Caco-2 (cell line): ENCODE measurements around the gene PRKCQ. TPM values are rescaled to one million over a fixed set of nuclear protein-coding genes. Genes with fewer than 3 reads are reported as not detected.

Experiments used
- BruUV-seq: library from RNA; stranded (reverse); fragments of 400-500 nt; replicated peaks from 2 replicates; lab custom pipeline; 2021; lab: Mats Ljungman, UMichigan
- CTCF ChIA-PET: fragments of 300-600 bp; sonication (Branson Sonifier 250); formaldehyde crosslinking; loops from one replicate; lab custom pipeline; 2022; ENCODE audit warnings: antibody characterized with exemption; lab: Charles Lee
- POLR2A ChIA-PET: fragments of 300-600 bp; sonication (Branson Sonifier 250); formaldehyde crosslinking; loops from one replicate; lab custom pipeline; 2022; ENCODE audit warnings: antibody characterized with exemption; lab: Charles Lee
- DNase-seq, 2 experiments: peaks; one replicate each; pipeline versions ENCODE4 v3.0.0 to v3.0.0-alpha.2; 2020 to 2022
- H3K27me3 ChIP-seq: replicated peaks from 2 replicates; pipeline ENCODE4 v1.6.0; 2011; ENCODE audit warnings: low read length; ENCODE audit not compliant: control insufficient read depth, insufficient read depth
- H3K36me3 ChIP-seq: 2 replicates; pipeline ENCODE4 v1.5.1; 2011; ENCODE audit warnings: low read length; ENCODE audit not compliant: control insufficient read depth, insufficient read depth
- H3K4me1 ChIP-seq: fragments of 250-450 bp; sonication (Bioruptor Pico); 2 replicates; pipeline ENCODE4 v1.5.1; 2020; ENCODE audit warnings: mild to moderate bottlenecking
- H3K4me3 ChIP-seq: 2 replicates; pipeline ENCODE4 v1.5.1; 2011; ENCODE audit warnings: low read depth, mild to moderate bottlenecking, control low read depth, low read length
- H3K9me3 ChIP-seq: fragments of 250-450 bp; sonication (Bioruptor Pico); 2 replicates; pipeline ENCODE4 v1.5.1; 2020; ENCODE audit warnings: mild to moderate bottlenecking, moderate library complexity
- H3K27ac Mint-ChIP-seq: one replicate; pipeline ENCODE4 v1.8.0; 2022; ENCODE audit warnings: mixed read lengths; ENCODE audit not compliant: unreplicated experiment
- H3K27me3 Mint-ChIP-seq: one replicate; pipeline ENCODE4 v1.8.0; 2022; ENCODE audit warnings: mixed read lengths; ENCODE audit not compliant: insufficient read depth, unreplicated experiment
- H3K36me3 Mint-ChIP-seq: one replicate; pipeline ENCODE4 v1.8.0; 2022; ENCODE audit warnings: mild to moderate bottlenecking, mixed read lengths; ENCODE audit not compliant: insufficient read depth, unreplicated experiment
- H3K4me1 Mint-ChIP-seq: one replicate; pipeline ENCODE4 v1.8.0; 2022; ENCODE audit warnings: low read depth, mixed read lengths; ENCODE audit not compliant: unreplicated experiment
- H3K4me3 Mint-ChIP-seq: one replicate; pipeline ENCODE4 v1.8.0; 2022; ENCODE audit warnings: mild to moderate bottlenecking, moderate library complexity, mixed read lengths; ENCODE audit not compliant: unreplicated experiment
- H3K9me3 Mint-ChIP-seq: one replicate; pipeline ENCODE4 v1.8.0; 2022; ENCODE audit warnings: mixed read lengths; ENCODE audit not compliant: unreplicated experiment
- intact Hi-C: fragments of 100-400 bp; cut with micrococcal nuclease; formaldehyde crosslinking; loops from one replicate; pipeline ENCODE4 v1.10.0; 2022; ENCODE audit not compliant: unreplicated experiment
- total RNA-seq: library from RNA; stranded (reverse); gene quantifications from 2 replicates; pipeline ENCODE4 v1.2.3, GENCODE V29; 2022
- TF ChIP-seq, protein P1 (sequence below), 2 experiments: fragments of 200-600 bp in 1 of 2; IDR thresholded peaks; 1 replicate in 1 of 2; 2 replicates in 1 of 2; pipeline versions ENCODE4 v1.5.1 to v1.8.0; 2011 to 2022; ENCODE audit warnings: antibody characterized with exemption in 1 of 2, control low read depth in 1 of 2, inconsistent platforms in 1 of 2, low read depth in 1 of 2, low read length in 1 of 2, mild to moderate bottlenecking in 1 of 2, moderate library complexity in 1 of 2; ENCODE audit not compliant: insufficient read depth in 1 of 2, severe bottlenecking in 1 of 2, unreplicated experiment in 1 of 2

The PRKCQ gene
- total RNA-seq, 1 experiment from 2014 or later: 2.4 TPM

DNA sequence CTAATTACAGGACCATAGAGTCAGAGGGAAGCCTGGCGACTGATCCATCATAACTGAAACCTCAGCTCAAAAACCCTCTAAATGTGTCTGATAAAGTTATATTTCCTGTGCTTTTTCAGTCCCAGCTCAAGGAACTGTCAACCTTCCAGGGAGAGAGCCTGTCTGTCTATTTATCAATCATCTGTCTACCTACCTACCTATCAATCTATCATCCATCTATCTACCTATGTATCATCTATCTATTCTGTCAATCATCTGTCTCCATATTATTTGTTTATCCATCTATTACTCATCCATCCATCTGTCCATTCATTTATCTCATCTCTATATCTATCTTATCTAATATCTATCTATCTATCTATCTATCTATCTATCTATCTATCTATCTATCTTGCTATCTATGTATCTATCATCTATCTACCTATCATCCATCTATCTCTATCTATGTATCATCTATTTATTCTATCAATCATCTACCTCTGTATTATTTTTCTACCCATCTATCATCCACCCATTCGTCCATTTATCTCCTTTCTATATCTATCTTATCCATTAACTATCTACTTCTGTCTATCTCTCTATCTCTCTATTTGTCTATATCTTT lies 161.4 kb downstream of the PRKCQ start:
- Histone ChIP-seq H3K4me1 (no peaks in the 10 kb centered on the region), H3K4me3 (no peak overlapping the region), H3K36me3 (no peaks in the 10 kb centered on the region), H3K27me3 (peaks cover 5% of the 10 kb centered on the region), H3K9me3 (no peaks in the 10 kb centered on the region)
- ChIA-PET POLR2A (no interaction called here), CTCF (interaction anchor here (1.6 kb wide), 1 partner anchor 249 kb away, joined by 6 read pairs; no protein-coding TSS in a partner anchor)
- Mint-ChIP-seq H3K36me3 (no peaks in the 10 kb centered on the region), H3K27me3 (peaks cover 17% of the 10 kb centered on the region), H3K4me3 (no peak overlapping the region), H3K27ac (no peak overlapping the region), H3K9me3 (no peaks in the 10 kb centered on the region), H3K4me1 (no peaks in the 10 kb centered on the region)
- TF ChIP-seq, protein P1, sequence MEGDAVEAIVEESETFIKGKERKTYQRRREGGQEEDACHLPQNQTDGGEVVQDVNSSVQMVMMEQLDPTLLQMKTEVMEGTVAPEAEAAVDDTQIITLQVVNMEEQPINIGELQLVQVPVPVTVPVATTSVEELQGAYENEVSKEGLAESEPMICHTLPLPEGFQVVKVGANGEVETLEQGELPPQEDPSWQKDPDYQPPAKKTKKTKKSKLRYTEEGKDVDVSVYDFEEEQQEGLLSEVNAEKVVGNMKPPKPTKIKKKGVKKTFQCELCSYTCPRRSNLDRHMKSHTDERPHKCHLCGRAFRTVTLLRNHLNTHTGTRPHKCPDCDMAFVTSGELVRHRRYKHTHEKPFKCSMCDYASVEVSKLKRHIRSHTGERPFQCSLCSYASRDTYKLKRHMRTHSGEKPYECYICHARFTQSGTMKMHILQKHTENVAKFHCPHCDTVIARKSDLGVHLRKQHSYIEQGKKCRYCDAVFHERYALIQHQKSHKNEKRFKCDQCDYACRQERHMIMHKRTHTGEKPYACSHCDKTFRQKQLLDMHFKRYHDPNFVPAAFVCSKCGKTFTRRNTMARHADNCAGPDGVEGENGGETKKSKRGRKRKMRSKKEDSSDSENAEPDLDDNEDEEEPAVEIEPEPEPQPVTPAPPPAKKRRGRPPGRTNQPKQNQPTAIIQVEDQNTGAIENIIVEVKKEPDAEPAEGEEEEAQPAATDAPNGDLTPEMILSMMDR (IDR thresholded peaks at IDR 0.05; ENCODE audit: insufficient read depth in 1 of 2, low read depth in 1 of 2, low read length in 1 of 2, severe bottlenecking in 1 of 2, unreplicated experiment in 1 of 2): no peak
- intact Hi-C loops: no loop called here
- no TSS peak for BruUV-seq
- no peak for DNase-seq

DNA sequence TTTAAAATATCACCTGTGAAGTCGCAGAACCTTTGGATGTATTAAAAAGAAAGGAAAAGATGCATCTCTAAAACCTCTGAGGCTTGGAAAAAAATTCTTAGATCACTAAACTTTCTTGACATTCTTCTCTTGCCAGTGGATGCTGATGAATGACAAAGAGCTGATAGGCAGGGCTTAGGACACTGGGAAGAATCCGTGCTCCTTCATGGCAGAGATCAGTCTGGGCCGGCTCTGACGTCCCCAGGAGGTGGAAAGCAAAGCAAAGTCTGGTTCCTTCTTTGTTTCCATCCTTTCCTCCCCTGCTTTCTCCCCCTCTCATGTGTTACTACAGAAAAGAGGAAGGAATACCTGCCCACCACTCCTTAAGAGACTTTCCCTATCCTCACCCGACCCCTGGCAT lies 161.9 kb downstream of the PRKCQ start:
- H3K9me3 ChIP-seq: no peaks in the 10 kb centered on the region
- ChIA-PET CTCF (interaction anchor here (1.6 kb wide), 1 partner anchor 250 kb away, joined by 6 read pairs; no protein-coding TSS in a partner anchor), POLR2A (no interaction called here)
- H3K4me1 Mint-ChIP-seq: no peaks in the 10 kb centered on the region
- intact Hi-C loops: no loop called here
- TF ChIP-seq, protein P1 (IDR thresholded peaks at IDR 0.05; ENCODE audit: insufficient read depth in 1 of 2, low read depth in 1 of 2, low read length in 1 of 2, severe bottlenecking in 1 of 2, unreplicated experiment in 1 of 2): no peak
- no peaks in the 10 kb centered on the region for H3K36me3 Mint-ChIP-seq
- no peak overlapping the region for H3K4me3 Mint-ChIP-seq
- BruUV-seq: no TSS peak
- peaks cover 5% of the 10 kb centered on the region for H3K27me3 ChIP-seq
- H3K4me3 ChIP-seq: no peak overlapping the region
- H3K36me3 ChIP-seq: no peaks in the 10 kb centered on the region
- DNase-seq: peak in 1 of 2 experiments; percentile 5
- no peaks in the 10 kb centered on the region for H3K4me1 ChIP-seq
- H3K9me3 Mint-ChIP-seq: no peaks in the 10 kb centered on the region
- peaks cover 17% of the 10 kb centered on the region for H3K27me3 Mint-ChIP-seq
- no peak overlapping the region for H3K27ac Mint-ChIP-seq

DNA sequence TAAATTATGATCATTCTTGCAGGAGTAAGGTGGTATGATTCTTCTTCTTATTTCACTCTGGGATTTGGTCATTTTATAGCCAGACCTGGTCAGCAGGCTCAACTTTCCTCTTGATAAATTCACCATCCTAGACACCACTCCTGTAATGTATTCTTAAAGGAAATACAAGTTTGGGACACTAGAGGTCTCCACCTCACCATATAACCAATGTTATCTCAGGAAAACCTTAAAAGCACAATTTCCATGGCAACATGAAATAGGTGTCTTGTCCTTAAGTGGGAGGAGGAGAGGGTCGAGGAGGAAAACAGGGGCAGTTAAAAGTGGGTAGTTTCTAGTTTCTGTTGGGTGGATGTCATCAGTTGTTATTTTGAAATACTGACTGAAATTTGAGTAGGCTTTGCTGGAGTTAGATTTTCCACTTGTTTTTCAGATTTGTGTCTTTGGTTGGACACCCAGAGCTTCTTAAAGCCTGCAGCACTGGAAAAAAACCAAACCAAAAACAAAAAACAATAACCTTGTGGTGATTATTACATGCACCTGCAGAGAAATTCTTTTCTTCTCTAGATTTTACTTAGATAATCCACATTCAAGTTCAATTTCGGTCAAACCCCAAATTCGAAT lies 163.1 kb downstream of the PRKCQ start:
- no TSS peak for BruUV-seq
- Histone ChIP-seq H3K4me3 (no peak overlapping the region), H3K27me3 (peaks cover 5% of the 10 kb centered on the region), H3K4me1 (no peaks in the 10 kb centered on the region), H3K36me3 (no peaks in the 10 kb centered on the region), H3K9me3 (no peaks in the 10 kb centered on the region)
- Mint-ChIP-seq H3K36me3 (no peaks in the 10 kb centered on the region), H3K4me1 (no peaks in the 10 kb centered on the region), H3K27me3 (peaks cover 14% of the 10 kb centered on the region), H3K4me3 (no peak overlapping the region), H3K9me3 (no peaks in the 10 kb centered on the region), H3K27ac (no peak overlapping the region)
- TF ChIP-seq, protein P1 (IDR thresholded peaks at IDR 0.05; ENCODE audit: insufficient read depth in 1 of 2, low read depth in 1 of 2, low read length in 1 of 2, severe bottlenecking in 1 of 2, unreplicated experiment in 1 of 2): peak in 1 of 2 experiments; percentile 81
- DNase-seq: peak in 1 of 2 experiments; percentile 68
- CTCF ChIA-PET: interaction anchor here (1.6 kb wide), 1 partner anchor 251 kb away, joined by 6 read pairs; no protein-coding TSS in a partner anchor
- intact Hi-C loops: loop anchor here (1.0 kb wide), 3 partner anchors 163 to 261 kb away; partner anchors contain the start of gene PRKCQ
- POLR2A ChIA-PET: no interaction called here
